ENCODE data around the gene C12orf43. TPM values are rescaled to one million over a fixed set of nuclear protein-coding genes. Genes with fewer than 3 reads are reported as not detected.

Gene C12orf43
- total RNA-seq, 1 donor = 15.2 TPM

- Histone ChIP-seq H3K4me2 (ENCODE audit: insufficient read depth, low read length) (no peak overlapping the region), H2AFZ (ENCODE audit: low read length) (no peak overlapping the region), H3K27me3 (ENCODE audit: insufficient read depth, low read length) (peaks cover 3% of the 10 kb centered on the region), H3K4me3 (ENCODE audit: insufficient read depth, low read length) (no peak overlapping the region), H3K9me3 (ENCODE audit: low read depth, low read length) (no peaks in the 10 kb centered on the region), H3K36me3 (ENCODE audit: insufficient read depth, low read length) (no peaks in the 10 kb centered on the region), H3K4me1 (ENCODE audit: insufficient read depth, low read length) (no peaks in the 10 kb centered on the region), H4K20me1 (ENCODE audit: insufficient read depth, low read length) (no peaks in the 10 kb centered on the region), H3K79me2 (ENCODE audit: insufficient read depth, low read length) (no peaks in the 10 kb centered on the region), H3K27ac (ENCODE audit: low read depth, low read length) (no peak overlapping the region)
- TF ChIP-seq, protein P1, sequence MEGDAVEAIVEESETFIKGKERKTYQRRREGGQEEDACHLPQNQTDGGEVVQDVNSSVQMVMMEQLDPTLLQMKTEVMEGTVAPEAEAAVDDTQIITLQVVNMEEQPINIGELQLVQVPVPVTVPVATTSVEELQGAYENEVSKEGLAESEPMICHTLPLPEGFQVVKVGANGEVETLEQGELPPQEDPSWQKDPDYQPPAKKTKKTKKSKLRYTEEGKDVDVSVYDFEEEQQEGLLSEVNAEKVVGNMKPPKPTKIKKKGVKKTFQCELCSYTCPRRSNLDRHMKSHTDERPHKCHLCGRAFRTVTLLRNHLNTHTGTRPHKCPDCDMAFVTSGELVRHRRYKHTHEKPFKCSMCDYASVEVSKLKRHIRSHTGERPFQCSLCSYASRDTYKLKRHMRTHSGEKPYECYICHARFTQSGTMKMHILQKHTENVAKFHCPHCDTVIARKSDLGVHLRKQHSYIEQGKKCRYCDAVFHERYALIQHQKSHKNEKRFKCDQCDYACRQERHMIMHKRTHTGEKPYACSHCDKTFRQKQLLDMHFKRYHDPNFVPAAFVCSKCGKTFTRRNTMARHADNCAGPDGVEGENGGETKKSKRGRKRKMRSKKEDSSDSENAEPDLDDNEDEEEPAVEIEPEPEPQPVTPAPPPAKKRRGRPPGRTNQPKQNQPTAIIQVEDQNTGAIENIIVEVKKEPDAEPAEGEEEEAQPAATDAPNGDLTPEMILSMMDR (IDR thresholded peaks at IDR 0.05; ENCODE audit: extremely low read depth, low read depth, low read length) = no peak
- peak; percentile 45 for DNase-seq (ENCODE audit: insufficient read length, low spot score, missing footprints)
Measured at GRCh38 chr12:120956579-120957300, 59.5 kb downstream of the C12orf43 start.

- H3K79me2 ChIP-seq (ENCODE audit: insufficient read depth, low read length) = no peaks in the 10 kb centered on the region
- no peak overlapping the region for H2AFZ ChIP-seq (ENCODE audit: low read length)
- no peaks in the 10 kb centered on the region for H3K4me1 ChIP-seq (ENCODE audit: insufficient read depth, low read length)
- peaks cover 3% of the 10 kb centered on the region for H3K27me3 ChIP-seq (ENCODE audit: insufficient read depth, low read length)
- no peak overlapping the region for H3K4me2 ChIP-seq (ENCODE audit: insufficient read depth, low read length)
- no peaks in the 10 kb centered on the region for H3K9me3 ChIP-seq (ENCODE audit: low read depth, low read length)
- TF ChIP-seq, protein P1 (IDR thresholded peaks at IDR 0.05; ENCODE audit: extremely low read depth, low read depth, low read length) = no peak
- H4K20me1 ChIP-seq (ENCODE audit: insufficient read depth, low read length) = no peaks in the 10 kb centered on the region
- no peak overlapping the region for H3K4me3 ChIP-seq (ENCODE audit: insufficient read depth, low read length)
- DNase-seq (ENCODE audit: insufficient read length, low spot score, missing footprints) = no peak
- H3K27ac ChIP-seq (ENCODE audit: low read depth, low read length) = no peak overlapping the region
- H3K36me3 ChIP-seq (ENCODE audit: insufficient read depth, low read length) = no peaks in the 10 kb centered on the region
Measured at GRCh38 chr12:120955232-120955631, 61.1 kb downstream of the C12orf43 start.

DNA sequence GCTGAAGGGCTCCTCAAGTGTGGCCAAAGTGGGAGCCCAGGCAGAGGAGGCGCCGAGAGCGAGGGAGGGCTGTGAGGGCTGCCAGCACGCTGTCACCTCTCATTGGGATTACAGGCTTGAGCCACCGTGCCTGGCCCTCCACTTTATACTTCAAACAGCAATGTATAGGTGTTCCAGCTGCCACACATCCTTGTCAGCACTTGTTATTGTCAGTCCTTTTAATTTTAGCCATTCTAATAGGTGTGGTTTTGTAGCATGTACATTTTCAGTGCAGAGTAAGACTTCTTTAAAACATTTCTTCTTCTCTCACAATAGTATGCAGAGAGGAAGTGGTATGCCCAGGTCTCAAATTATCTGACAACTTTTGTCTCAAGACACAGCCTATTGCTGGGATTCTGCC is 65.5 kb downstream of the C12orf43 start:
- Histone ChIP-seq H3K4me3 (ENCODE audit: insufficient read depth, low read length) (no peak overlapping the region), H2AFZ (ENCODE audit: low read length) (no peak overlapping the region), H3K36me3 (ENCODE audit: insufficient read depth, low read length) (no peaks in the 10 kb centered on the region), H3K9me3 (ENCODE audit: low read depth, low read length) (no peaks in the 10 kb centered on the region), H3K4me1 (ENCODE audit: insufficient read depth, low read length) (no peaks in the 10 kb centered on the region), H3K79me2 (ENCODE audit: insufficient read depth, low read length) (no peaks in the 10 kb centered on the region), H3K4me2 (ENCODE audit: insufficient read depth, low read length) (no peak overlapping the region), H3K27me3 (ENCODE audit: insufficient read depth, low read length) (peaks cover 3% of the 10 kb centered on the region), H4K20me1 (ENCODE audit: insufficient read depth, low read length) (no peaks in the 10 kb centered on the region), H3K27ac (ENCODE audit: low read depth, low read length) (no peak overlapping the region)
- DNase-seq (ENCODE audit: insufficient read length, low spot score, missing footprints) = no peak
- TF ChIP-seq, protein P1 (IDR thresholded peaks at IDR 0.05; ENCODE audit: extremely low read depth, low read depth, low read length) = no peak

Other genes starting within 250 kb of the C12orf43 start
- gene SPPL3, start 112.1 kb downstream of the C12orf43 start, total RNA-seq = 10.9 TPM in 2 replicates
- not detected in 2 replicates for gene HNF1A, start 37.9 kb downstream of the C12orf43 start, total RNA-seq
- gene OASL, start 22.8 kb upstream of the C12orf43 start, total RNA-seq = 0.72 and 1.2 TPM in 2 replicates
- gene P2RX7, start 116.4 kb upstream of the C12orf43 start, total RNA-seq = 3.8 and 4.0 TPM in 2 replicates
- gene P2RX4, start 193.6 kb upstream of the C12orf43 start, total RNA-seq = 22.1 and 23.5 TPM in 2 replicates